HG03571 (cell line): Measurements from ENCODE around the gene CCPG1.

Source experiments
- ATAC-seq: cut with Tn5 transposase; IDR thresholded peaks from one replicate; pipeline ENCODE4 v1.9.1; 2021; ENCODE audit not compliant: unreplicated experiment

Gene CCPG1

GRCh38 chr15:55320963-55321362 is 87.2 kb downstream of the CCPG1 start:
- no peak for ATAC-seq

GRCh38 chr15:55320238-55320550 is 88.0 kb downstream of the CCPG1 start:
- no peak for ATAC-seq

- ATAC-seq: no peak
Measured at GRCh38 chr15:55319537-55320237, 88.5 kb downstream of the CCPG1 start.

- peak; percentile 96 for ATAC-seq
Measured at GRCh38 chr15:55318588-55319494, 89.3 kb downstream of the CCPG1 start, which contains the start of the genes PIGB and PIGBOS1. Gene PIGB, plus strand, starts transcription at chr15:55319222. Its CDS starts 29 bp downstream, at chr15:55319251. Gene PIGBOS1, minus strand, starts transcription at chr15:55319123. Its CDS starts 1,331 bp downstream, at chr15:55317792.
